Parathyroid adenoma (tissue), 2 donors: ENCODE measurements around the gene COL26A1.

Source experiments
- H2AFZ ChIP-seq: fragments of 300-600 bp; sonication (generic); one replicate; pipeline ENCODE4 v1.7.0; 2017; ENCODE audit warnings: antibody characterized with exemption, mild to moderate bottlenecking
- H3K27ac ChIP-seq: fragments of 300-600 bp; sonication (generic); one replicate; pipeline ENCODE4 v1.7.0; 2017
- H3K27me3 ChIP-seq: fragments of 300-600 bp; sonication (generic); one replicate; pipeline ENCODE4 v1.7.0; 2017; ENCODE audit warnings: low read length; ENCODE audit not compliant: control insufficient read depth, insufficient read depth
- H3K36me3 ChIP-seq: fragments of 300-600 bp; sonication (generic); one replicate; pipeline ENCODE4 v1.7.0; 2017; ENCODE audit warnings: low read length; ENCODE audit not compliant: control insufficient read depth, insufficient read depth
- H3K4me1 ChIP-seq: fragments of 300-600 bp; sonication (generic); one replicate; pipeline ENCODE4 v1.7.0; 2017; ENCODE audit warnings: control low read depth
- H3K4me2 ChIP-seq: fragments of 300-600 bp; sonication (generic); one replicate; pipeline ENCODE4 v1.7.0; 2017; ENCODE audit warnings: low read length
- H3K4me3 ChIP-seq: fragments of 300-600 bp; sonication (generic); one replicate; pipeline ENCODE4 v1.7.0; 2017; ENCODE audit warnings: low read depth, low read length
- H3K79me2 ChIP-seq: fragments of 300-600 bp; sonication (generic); one replicate; pipeline ENCODE4 v1.7.0; 2017; ENCODE audit warnings: control low read depth
- H3K9ac ChIP-seq: fragments of 300-600 bp; sonication (generic); one replicate; pipeline ENCODE4 v1.7.0; 2017; ENCODE audit warnings: mild to moderate bottlenecking
- H3K9me3 ChIP-seq: fragments of 300-600 bp; sonication (generic); one replicate; pipeline ENCODE4 v1.7.0; 2017; ENCODE audit warnings: low read length; ENCODE audit not compliant: control insufficient read depth
- TF ChIP-seq, protein P1 (sequence below): fragments of 300-600 bp; sonication (generic); IDR thresholded peaks from one replicate; pipeline ENCODE4 v1.7.0; 2017; ENCODE audit warnings: antibody characterized with exemption, mild to moderate bottlenecking
- donor health status: primary hyperparathyroidism.

Gene COL26A1

DNA sequence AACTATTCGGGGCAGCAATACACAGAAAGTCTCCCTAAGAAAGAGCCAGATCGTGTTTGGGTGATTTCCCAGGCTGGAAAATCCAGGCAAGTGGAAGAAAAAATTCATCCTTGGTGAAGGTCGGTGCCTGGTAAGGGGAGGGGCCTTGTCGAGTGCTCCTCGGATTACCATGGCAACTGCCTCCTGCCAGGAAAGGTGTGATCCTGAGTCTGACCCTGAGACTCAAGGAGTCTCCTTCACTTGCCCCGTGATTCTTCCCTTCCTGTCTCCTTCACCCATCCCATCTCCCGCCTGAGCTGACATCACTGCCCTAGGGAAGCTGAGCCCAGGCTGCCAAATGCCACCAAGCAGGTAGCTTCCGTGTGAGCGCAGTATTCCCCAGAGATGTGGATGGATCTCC, 154.2 kb downstream of the COL26A1 start:
- Histone ChIP-seq H2AFZ (no peak overlapping the region), H3K9me3 (no peaks in the 10 kb centered on the region), H3K4me3 (no peak overlapping the region), H3K9ac (no peak overlapping the region), H3K27ac (no peak overlapping the region), H3K4me2 (no peak overlapping the region), H3K4me1 (peaks cover 3% of the 10 kb centered on the region), H3K36me3 (no peaks in the 10 kb centered on the region), H3K79me2 (no peaks in the 10 kb centered on the region), H3K27me3 (no peaks in the 10 kb centered on the region)
- TF ChIP-seq, protein P1, sequence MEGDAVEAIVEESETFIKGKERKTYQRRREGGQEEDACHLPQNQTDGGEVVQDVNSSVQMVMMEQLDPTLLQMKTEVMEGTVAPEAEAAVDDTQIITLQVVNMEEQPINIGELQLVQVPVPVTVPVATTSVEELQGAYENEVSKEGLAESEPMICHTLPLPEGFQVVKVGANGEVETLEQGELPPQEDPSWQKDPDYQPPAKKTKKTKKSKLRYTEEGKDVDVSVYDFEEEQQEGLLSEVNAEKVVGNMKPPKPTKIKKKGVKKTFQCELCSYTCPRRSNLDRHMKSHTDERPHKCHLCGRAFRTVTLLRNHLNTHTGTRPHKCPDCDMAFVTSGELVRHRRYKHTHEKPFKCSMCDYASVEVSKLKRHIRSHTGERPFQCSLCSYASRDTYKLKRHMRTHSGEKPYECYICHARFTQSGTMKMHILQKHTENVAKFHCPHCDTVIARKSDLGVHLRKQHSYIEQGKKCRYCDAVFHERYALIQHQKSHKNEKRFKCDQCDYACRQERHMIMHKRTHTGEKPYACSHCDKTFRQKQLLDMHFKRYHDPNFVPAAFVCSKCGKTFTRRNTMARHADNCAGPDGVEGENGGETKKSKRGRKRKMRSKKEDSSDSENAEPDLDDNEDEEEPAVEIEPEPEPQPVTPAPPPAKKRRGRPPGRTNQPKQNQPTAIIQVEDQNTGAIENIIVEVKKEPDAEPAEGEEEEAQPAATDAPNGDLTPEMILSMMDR: no peak

DNA sequence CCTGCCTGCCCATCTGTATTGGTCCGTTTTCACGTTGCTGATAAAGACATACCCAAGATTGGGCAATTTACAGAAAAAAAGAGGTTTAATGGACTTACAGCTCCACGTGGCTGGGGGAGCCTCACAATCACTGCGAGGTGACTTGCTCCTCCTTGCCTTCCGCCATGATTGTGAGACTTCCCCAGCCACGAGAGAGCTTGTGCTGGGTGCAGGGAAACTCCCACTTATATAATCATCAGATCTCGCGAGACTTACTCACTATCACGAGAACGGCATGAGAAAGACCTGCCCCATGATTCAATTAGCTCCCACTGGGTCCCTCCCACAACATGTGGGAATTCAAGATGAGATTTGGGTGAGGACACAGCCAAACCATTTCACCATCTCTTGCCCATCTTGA, 154.6 kb downstream of the COL26A1 start:
- H3K4me2 ChIP-seq: no peak overlapping the region
- H3K4me1 ChIP-seq: peaks cover 3% of the 10 kb centered on the region
- no peak overlapping the region for H3K27ac ChIP-seq
- H3K36me3 ChIP-seq: no peaks in the 10 kb centered on the region
- no peaks in the 10 kb centered on the region for H3K79me2 ChIP-seq
- H3K27me3 ChIP-seq: no peaks in the 10 kb centered on the region
- no peaks in the 10 kb centered on the region for H3K9me3 ChIP-seq
- no peak overlapping the region for H3K4me3 ChIP-seq
- TF ChIP-seq, protein P1: no peak
- H2AFZ ChIP-seq: no peak overlapping the region
- H3K9ac ChIP-seq: no peak overlapping the region

DNA sequence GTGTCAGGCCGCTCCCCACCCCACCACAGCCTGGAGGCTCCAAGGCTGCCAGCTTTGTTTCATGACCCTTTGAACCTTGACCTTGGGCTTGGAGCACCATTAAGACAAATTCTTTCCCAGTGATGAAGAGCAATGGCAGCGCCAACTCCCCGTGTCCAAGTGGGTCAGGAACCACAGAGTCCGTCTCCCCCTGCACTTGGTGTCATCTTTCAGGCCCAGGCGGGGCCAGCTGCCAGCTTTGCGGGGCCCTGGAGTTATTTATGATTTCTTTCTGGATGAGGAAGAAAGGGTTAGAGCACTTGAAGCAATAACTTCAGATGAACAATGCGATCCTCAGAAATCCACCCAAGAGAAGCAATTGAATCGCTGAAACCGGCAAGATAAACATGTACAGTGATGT, 155.7 kb downstream of the COL26A1 start:
- Histone ChIP-seq H3K36me3 (no peaks in the 10 kb centered on the region), H2AFZ (no peak overlapping the region), H3K27ac (no peak overlapping the region), H3K9ac (no peak overlapping the region), H3K4me3 (no peak overlapping the region), H3K27me3 (no peaks in the 10 kb centered on the region), H3K79me2 (no peaks in the 10 kb centered on the region), H3K9me3 (no peaks in the 10 kb centered on the region), H3K4me2 (no peak overlapping the region), H3K4me1 (peaks cover 3% of the 10 kb centered on the region)
- TF ChIP-seq, protein P1: no peak

DNA sequence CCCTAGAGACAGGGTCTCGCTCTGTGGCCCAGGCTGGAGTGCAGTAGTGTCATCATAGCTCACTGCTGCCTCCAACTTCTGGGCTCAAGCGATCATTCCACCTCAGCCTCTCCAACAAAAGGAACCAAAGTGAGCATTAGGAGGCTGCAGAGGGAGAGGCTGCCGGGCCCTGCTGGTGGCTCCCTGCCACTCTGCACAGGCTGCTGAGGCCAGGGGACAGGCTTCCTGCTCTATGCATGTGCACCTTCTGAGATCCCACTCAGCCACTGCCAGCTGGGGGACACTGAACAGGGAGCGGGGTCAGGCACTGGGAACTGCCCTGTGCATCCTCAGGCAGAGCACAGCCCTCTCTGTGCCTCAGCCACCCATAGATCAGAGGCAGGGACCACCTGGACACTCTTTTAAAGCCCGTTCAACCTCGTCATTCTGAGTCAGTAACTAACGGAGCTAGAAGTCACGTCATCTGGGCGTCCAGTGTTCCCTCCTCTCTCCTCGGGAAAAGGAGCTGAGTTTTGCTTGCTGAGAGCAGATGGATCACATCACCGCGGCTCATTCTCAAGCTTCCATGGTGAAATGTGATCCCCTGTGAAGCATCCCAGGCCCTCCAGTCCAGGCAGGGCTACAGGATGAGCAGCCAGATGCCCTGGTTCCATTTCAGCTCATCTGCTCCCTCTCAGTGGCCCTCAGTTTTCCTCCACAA, 156.8 kb downstream of the COL26A1 start:
- Histone ChIP-seq H3K27me3 (no peaks in the 10 kb centered on the region), H3K27ac (no peak overlapping the region), H2AFZ (no peak overlapping the region), H3K9me3 (no peaks in the 10 kb centered on the region), H3K36me3 (no peaks in the 10 kb centered on the region), H3K4me2 (no peak overlapping the region), H3K4me1 (peaks cover 3% of the 10 kb centered on the region), H3K9ac (no peak overlapping the region), H3K79me2 (no peaks in the 10 kb centered on the region), H3K4me3 (no peak overlapping the region)
- TF ChIP-seq, protein P1: no peak

DNA sequence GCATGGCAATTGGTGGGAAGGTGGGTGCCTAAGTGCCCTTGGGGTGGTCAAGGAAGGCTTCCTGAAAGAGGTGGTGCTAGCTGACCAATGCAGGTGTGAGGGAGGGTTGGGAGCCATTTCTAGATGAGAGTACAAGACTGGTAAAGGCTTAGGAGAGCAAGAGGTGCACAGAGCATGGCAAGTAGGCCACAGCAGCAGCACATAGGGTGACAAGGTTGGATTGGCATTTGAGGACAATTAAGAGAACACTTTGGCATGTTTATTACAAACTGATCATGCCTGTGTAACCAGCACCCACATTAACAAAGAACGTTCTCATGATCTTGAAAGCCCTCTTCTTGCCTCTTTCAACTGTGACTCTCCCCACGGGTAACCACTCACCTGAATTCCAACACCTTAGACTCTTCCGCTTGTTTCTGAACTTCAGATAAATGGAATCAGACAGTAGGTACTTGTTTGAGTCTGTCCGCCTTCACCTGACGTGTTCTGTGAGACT, 158.8 kb downstream of the COL26A1 start:
- no peaks in the 10 kb centered on the region for H3K79me2 ChIP-seq
- H2AFZ ChIP-seq: no peak overlapping the region
- no peak overlapping the region for H3K4me3 ChIP-seq
- no peaks in the 10 kb centered on the region for H3K36me3 ChIP-seq
- TF ChIP-seq, protein P1: no peak
- H3K27ac ChIP-seq: no peak overlapping the region
- H3K9ac ChIP-seq: no peak overlapping the region
- no peak overlapping the region for H3K4me2 ChIP-seq
- H3K9me3 ChIP-seq: no peaks in the 10 kb centered on the region
- peaks cover 3% of the 10 kb centered on the region for H3K4me1 ChIP-seq
- no peaks in the 10 kb centered on the region for H3K27me3 ChIP-seq
